Peyer's patch (tissue), 4 donors: ENCODE data around the gene SEPTIN12. TPM values are rescaled to one million over a fixed set of nuclear protein-coding genes. Genes with fewer than 3 reads are reported as not detected.

ENCODE experiments used
- DNase-seq, 3 donors: peaks; one replicate each; pipeline ENCODE4 v3.0.0-alpha.2; 2017 to 2019
- H3K27ac ChIP-seq, 4 donors: fragments of 200-600 bp; sonication (generic); one replicate each; pipeline ENCODE4 v1.5.1; 2016 to 2019
- H3K27me3 ChIP-seq, 2 donors: fragments of 200-600 bp; sonication (generic); one replicate each; pipeline ENCODE4 v1.5.1; 2019
- H3K36me3 ChIP-seq, 3 donors: fragments of 200-600 bp; sonication (generic); one replicate each; pipeline ENCODE4 v1.5.1; 2016 to 2019
- H3K4me1 ChIP-seq, 4 donors: fragments of 200-600 bp; sonication (generic); one replicate each; pipeline ENCODE4 v1.5.1; 2016 to 2019
- H3K4me3 ChIP-seq, 4 donors: fragments of 200-600 bp; sonication (generic); 1 replicate in 3 of 4; 2 replicates in 1 of 4; pipeline ENCODE4 v1.5.1; 2016 to 2019; ENCODE audit warnings: mild to moderate bottlenecking in 1 of 4
- H3K9me3 ChIP-seq, 4 donors: fragments of 200-600 bp; sonication (generic); one replicate each; pipeline ENCODE4 v1.5.1; 2016 to 2019; ENCODE audit warnings: mild to moderate bottlenecking in 1 of 4
- CTCF ChIP-seq, 6 experiments: fragments of 450-650 bp in 4 of 6; fragments of 200-600 bp in 2 of 6; sonication (generic) in 1 of 6; IDR thresholded peaks; one replicate each; pipeline ENCODE4 v1.5.1; 2017 to 2019; ENCODE audit warnings: antibody characterized with exemption in 6 of 6, mild to moderate bottlenecking in 3 of 6, moderate library complexity in 1 of 6
- POLR2A ChIP-seq, 2 donors: fragments of 450-650 bp; IDR thresholded peaks; one replicate each; pipeline ENCODE4 v1.5.1; 2017; ENCODE audit warnings: antibody characterized with exemption in 2 of 2, mild to moderate bottlenecking in 2 of 2, moderate library complexity in 2 of 2
- small RNA-seq, 2 donors: library from RNA; depleted of rRNA; stranded (forward); fragments of <200 nt; gene quantifications; one replicate each; pipeline ENCODE3, GENCODE V24; 2016
- total RNA-seq, 4 donors: library from RNA; depleted of rRNA; stranded (reverse); fragments of >200 nt; gene quantifications; one replicate each; pipeline ENCODE4 v1.1.0, GENCODE V29; 2016

The SEPTIN12 gene
- total RNA-seq, 4 donors from 2014 or later = not detected

DNA sequence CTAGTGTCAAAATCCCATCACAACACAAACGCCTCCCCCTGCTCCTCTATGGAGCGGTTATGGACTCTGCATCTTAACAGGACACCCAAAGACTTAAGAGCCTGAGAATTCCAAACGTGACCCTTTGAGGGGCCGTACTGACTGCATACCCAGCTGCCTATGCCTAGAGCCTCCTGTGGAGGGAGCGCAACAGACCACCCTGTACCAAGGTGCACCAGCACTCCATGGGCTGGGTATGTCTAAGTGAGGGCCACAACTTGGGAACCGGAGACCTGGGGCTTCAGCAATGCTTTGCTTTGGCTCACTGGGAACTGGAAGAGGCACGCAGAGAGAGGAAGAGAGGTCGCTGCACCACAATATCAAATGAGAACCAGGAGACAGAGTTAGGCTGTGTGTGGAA is 59.5 kb downstream of the SEPTIN12 start:
- no peaks in the 10 kb centered on the region for H3K9me3 ChIP-seq
- peaks cover 0 to 8% (median 0%) of the 10 kb centered on the region in 4 donors for H3K4me1 ChIP-seq
- TF ChIP-seq POLR2A (IDR thresholded peaks at IDR 0.05) (no peak), CTCF (IDR thresholded peaks at IDR 0.05) (no peak)
- no peak for DNase-seq
- H3K27ac ChIP-seq = no peak overlapping the region
- H3K27me3 ChIP-seq = no peaks in the 10 kb centered on the region
- H3K4me3 ChIP-seq = no peak overlapping the region
- peaks cover 0 to 55% (median 0%) of the 10 kb centered on the region in 3 donors for H3K36me3 ChIP-seq

Small RNA genes lying within 50 kb of the gene (small RNA-seq; reads per million reads assigned to genes)
- gene RF00017 = 0 reads per million in 2 donors

Other genes with a start within 250 kb of the SEPTIN12 start
- 10 to 100 TPM; 21.5 to 45.0 (median 39.0) TPM for gene CDIP1, start 249.6 kb downstream of the SEPTIN12 start, total RNA-seq
- gene C16orf96, start 232.0 kb downstream of the SEPTIN12 start, total RNA-seq = not detected
- 10 to 100 TPM; 11.6 to 25.1 (median 18.1) TPM for gene UBALD1, start 173.5 kb downstream of the SEPTIN12 start, total RNA-seq
- gene MGRN1, start 163.5 kb downstream of the SEPTIN12 start, total RNA-seq = 100 to 1,000 TPM in 2 of 4 donors, 10 to 100 TPM in 2; 74.1 to 147 (median 93.8) TPM
- gene NUDT16L1, start 94.8 kb downstream of the SEPTIN12 start, total RNA-seq = 10 to 100 TPM; 19.0 to 53.6 (median 40.1) TPM
- gene ANKS3, start 54.1 kb downstream of the SEPTIN12 start, total RNA-seq = 10 to 100 TPM; 20.8 to 42.9 (median 36.6) TPM
- not detected for gene DNAAF8, start 53.8 kb downstream of the SEPTIN12 start, total RNA-seq
- gene ZNF500, start 21.2 kb downstream of the SEPTIN12 start, total RNA-seq = 10 to 100 TPM in 3 of 4 donors, 1 to 10 TPM in 1; 4.1 to 24.8 (median 14.5) TPM
- gene SMIM22, start 7.0 kb upstream of the SEPTIN12 start, total RNA-seq = 100 to 1,000 TPM in 3 of 4 donors, 10 to 100 TPM in 1; 90.0 to 306 (median 238) TPM
- 10 to 100 TPM; 26.3 to 50.1 (median 38.0) TPM for gene ROGDI, start 14.3 kb upstream of the SEPTIN12 start, total RNA-seq
- gene GLYR1, start 58.9 kb upstream of the SEPTIN12 start, total RNA-seq = 100 to 1,000 TPM in 1 of 4 donors, 10 to 100 TPM in 3; 57.5 to 168 (median 66.9) TPM
- 100 to 1,000 TPM in 1 of 4 donors, 10 to 100 TPM in 3; 56.0 to 119 (median 62.2) TPM for gene UBN1, start 59.1 kb upstream of the SEPTIN12 start, total RNA-seq
- 10 to 100 TPM; 28.7 to 84.2 (median 53.0) TPM for gene PPL, start 148.8 kb upstream of the SEPTIN12 start, total RNA-seq
- 1 to 10 TPM in 2 of 4 donors, under 1 TPM in 2; 0.13 to 2.0 (median 1.1) TPM for gene SEC14L5, start 170.0 kb upstream of the SEPTIN12 start, total RNA-seq
- gene NAGPA, start 245.6 kb upstream of the SEPTIN12 start, total RNA-seq = 100 to 1,000 TPM in 1 of 4 donors, 10 to 100 TPM in 3; 50.4 to 104 (median 61.0) TPM